Epithelial cell of proximal tubule (primary cell): ENCODE data around the gene MRPL12. TPM values are rescaled to one million over a fixed set of nuclear protein-coding genes. Genes with fewer than 3 reads are reported as not detected.

Source experiments
- DNase-seq: peaks from one replicate; pipeline ENCODE4 v3.0.0-alpha.2; 2011; ENCODE audit warnings: low read depth
- H3K4me3 ChIP-seq: 2 replicates; pipeline ENCODE4 v1.5.1; 2011; ENCODE audit warnings: low read depth, mild to moderate bottlenecking, low read length
- total RNA-seq: library from RNA; depleted of rRNA; stranded (reverse); fragments of >200 nt; gene quantifications from 2 replicates; pipeline ENCODE4 v1.2.3, GENCODE V29; 2015
- TF ChIP-seq, protein P1 (sequence below): conservative IDR thresholded peaks from 2 replicates; pipeline ENCODE4 v1.5.1; 2012; ENCODE audit warnings: low read depth, mild to moderate bottlenecking, low read length

MRPL12 gene
- total RNA-seq, 1 donor from 2014 or later = 127 TPM

DNA sequence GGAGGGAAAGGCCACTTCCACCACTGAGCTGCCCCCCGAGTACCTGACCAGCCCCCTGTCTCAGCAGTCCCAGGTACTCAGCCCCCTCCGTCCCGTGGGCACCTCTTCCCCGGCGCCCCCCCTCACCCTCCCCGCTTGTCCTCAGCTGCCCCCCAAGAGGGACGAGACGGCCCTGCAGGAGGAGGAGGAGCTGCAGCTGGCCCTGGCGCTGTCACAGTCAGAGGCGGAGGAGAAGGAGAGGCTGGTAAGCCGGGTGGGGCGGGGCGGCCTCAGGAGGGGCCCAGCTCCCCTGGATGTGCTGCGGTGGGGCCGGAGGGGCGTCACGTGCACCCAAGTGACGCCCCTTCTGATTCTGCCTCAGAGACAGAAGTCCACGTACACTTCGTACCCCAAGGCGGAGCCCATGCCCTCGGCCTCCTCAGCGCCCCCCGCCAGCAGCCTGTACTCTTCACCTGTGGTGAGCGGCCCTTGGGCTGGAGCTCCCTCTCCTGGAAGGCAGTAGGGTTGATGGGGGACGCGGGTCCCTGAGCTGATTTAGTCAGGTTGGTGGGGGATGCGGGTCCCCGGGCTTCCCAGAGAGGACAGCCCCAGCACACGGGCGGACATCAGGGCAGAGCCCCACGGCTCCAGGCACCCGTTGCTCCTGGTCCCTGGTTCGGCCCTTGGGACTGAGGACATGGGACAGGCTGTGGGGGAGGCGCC lies 9.5 kb upstream of the MRPL12 start:
- no peak for DNase-seq
- TF ChIP-seq, protein P1, sequence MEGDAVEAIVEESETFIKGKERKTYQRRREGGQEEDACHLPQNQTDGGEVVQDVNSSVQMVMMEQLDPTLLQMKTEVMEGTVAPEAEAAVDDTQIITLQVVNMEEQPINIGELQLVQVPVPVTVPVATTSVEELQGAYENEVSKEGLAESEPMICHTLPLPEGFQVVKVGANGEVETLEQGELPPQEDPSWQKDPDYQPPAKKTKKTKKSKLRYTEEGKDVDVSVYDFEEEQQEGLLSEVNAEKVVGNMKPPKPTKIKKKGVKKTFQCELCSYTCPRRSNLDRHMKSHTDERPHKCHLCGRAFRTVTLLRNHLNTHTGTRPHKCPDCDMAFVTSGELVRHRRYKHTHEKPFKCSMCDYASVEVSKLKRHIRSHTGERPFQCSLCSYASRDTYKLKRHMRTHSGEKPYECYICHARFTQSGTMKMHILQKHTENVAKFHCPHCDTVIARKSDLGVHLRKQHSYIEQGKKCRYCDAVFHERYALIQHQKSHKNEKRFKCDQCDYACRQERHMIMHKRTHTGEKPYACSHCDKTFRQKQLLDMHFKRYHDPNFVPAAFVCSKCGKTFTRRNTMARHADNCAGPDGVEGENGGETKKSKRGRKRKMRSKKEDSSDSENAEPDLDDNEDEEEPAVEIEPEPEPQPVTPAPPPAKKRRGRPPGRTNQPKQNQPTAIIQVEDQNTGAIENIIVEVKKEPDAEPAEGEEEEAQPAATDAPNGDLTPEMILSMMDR = no peak

DNA sequence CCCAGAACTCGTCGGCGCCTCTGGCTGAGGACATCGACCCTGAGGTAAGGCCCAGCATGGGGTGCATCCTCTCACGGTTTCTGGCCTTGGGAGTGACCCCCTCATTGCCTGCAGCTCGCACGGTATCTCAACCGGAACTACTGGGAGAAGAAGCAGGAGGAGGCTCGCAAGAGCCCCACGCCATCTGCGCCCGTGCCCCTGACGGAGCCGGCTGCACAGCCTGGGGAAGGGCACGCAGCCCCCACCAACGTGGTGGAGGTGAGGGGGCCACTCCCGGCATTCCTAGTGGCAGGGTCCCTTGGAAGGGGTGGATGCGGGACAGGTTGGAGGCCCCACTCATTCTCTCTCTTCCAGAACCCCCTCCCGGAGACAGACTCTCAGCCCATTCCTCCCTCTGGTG lies 8.4 kb upstream of the MRPL12 start:
- TF ChIP-seq, protein P1 = no peak
- no peak overlapping the region for H3K4me3 ChIP-seq
- DNase-seq = no peak

More for the DNA sequence above, 9.5 kb upstream of the MRPL12 start:
- H3K4me3 ChIP-seq = no peak overlapping the region

DNA sequence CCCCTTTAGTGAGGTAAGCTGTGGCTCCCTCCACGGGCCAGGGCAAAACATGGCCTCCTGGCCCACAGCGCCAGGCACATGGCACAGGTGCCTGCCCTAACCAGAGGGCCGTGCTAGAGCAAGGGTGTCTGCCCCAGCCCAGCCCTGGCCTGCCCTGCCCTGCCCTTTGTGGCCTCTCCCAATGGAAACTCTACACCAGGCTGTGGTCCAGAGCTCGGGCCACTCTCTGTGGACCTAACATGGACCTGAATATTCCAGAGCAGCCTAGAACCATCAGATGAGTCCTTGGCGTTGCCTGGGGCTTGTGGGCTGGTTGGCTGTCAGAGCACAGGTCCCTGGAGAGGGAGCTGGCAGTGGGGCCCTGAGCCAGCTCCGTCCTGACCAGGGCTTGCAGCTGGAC lies 8.0 kb upstream of the MRPL12 start:
- TF ChIP-seq, protein P1 = no peak
- DNase-seq = no peak
- no peak overlapping the region for H3K4me3 ChIP-seq

DNA sequence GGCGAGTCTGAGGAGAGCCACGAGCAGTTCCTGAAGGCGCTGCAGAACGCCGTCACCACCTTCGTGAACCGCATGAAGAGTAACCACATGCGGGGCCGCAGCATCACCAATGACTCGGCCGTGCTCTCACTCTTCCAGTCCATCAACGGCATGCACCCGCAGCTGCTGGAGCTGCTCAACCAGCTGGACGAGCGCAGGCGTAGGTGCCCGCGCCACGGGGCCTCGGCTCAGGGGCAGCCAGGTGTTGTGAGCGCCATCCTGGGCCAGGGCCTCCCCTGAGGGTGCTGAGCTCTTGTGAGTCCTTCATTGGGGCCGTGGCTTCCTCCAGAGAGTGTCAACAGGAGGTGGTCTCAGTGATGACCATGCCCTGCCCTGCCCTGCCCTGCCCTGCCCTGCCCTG lies 7.4 kb upstream of the MRPL12 start:
- no peak for DNase-seq
- TF ChIP-seq, protein P1 = no peak
- H3K4me3 ChIP-seq = no peak overlapping the region

DNA sequence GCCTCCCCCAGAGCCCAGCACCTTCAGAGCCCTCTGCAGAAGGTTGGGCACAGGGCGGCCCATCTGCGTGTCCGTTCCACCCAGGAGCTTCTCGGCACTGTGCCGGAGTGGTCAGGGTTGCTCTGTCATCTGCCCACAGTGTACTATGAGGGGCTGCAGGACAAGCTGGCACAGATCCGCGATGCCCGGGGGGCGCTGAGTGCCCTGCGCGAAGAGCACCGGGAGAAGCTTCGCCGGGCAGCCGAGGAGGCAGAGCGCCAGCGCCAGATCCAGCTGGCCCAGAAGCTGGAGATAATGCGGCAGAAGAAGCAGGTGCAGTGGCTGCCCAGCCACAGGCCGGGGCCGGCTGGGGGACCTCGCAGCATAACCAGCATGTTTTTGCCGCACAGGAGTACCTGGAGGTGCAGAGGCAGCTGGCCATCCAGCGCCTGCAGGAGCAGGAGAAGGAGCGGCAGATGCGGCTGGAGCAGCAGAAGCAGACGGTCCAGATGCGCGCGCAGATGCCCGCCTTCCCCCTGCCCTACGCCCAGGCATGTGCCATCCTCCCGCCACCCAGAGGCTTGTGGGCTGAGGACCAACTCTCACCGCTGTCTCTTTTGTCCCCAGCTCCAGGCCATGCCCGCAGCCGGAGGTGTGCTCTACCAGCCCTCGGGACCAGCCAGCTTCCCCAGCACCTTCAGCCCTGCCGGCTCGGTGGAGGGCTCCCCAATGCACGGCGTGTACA lies 6.8 kb upstream of the MRPL12 start:
- TF ChIP-seq, protein P1 = no peak
- DNase-seq = no peak
- H3K4me3 ChIP-seq = no peak overlapping the region

DNA sequence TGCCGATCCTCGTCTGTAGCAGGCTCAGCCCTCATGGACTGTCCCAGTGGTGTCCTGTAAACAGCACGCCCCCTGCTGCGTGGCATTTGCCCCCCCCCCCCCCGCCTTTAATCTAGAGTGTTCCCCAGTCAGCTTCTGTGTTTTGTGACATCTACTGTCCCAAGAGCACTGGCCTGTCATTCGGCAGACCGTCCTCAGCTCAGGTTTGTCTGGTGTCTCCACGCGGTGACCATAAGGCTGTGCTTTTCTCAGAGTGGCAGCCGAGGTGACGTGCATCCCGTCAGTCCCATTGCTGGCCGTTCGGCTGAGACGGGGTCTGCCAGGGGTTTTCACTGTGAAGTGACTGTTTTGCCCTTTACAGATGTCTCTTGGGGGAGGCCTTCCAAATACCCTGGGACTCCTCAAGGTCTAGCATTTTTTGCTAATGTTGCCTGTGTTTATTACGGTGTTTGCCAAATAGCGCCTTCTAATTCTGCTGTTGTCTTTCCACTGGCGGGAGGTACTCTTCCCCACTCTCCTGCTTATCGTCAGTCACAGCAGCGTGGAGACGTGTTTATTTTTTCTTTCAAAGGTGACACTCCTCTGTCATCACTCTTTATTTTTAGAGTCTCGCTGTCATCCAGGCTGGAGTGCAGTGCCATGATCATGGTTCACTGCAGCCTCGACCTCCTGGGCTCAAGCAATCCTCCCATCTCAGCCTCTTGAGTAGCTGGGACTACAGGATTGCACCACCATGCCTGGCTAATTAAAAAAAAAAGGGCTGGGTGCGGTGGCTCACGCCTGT lies 5.7 kb upstream of the MRPL12 start:
- DNase-seq = no peak
- TF ChIP-seq, protein P1 = no peak
- no peak overlapping the region for H3K4me3 ChIP-seq
